Stomach (tissue), 4 donors: ENCODE data around the gene ADCY5.

ENCODE experiments used
- EP300 ChIP-seq: sonication (generic); formaldehyde crosslinking; IDR thresholded peaks from one replicate; pipeline ENCODE4 v1.6.1; 2017; ENCODE audit warnings: antibody characterized with exemption
- POLR2A ChIP-seq, 4 donors: fragments of 450-650 bp; IDR thresholded peaks; one replicate each; pipeline ENCODE4 v1.6.1; 2016; ENCODE audit warnings: antibody characterized with exemption in 4 of 4, control low read depth in 2 of 4, mild to moderate bottlenecking in 1 of 4, moderate library complexity in 1 of 4
- POLR2AphosphoS5 ChIP-seq, 3 donors: sonication (generic); formaldehyde crosslinking; IDR thresholded peaks; one replicate each; pipeline ENCODE4 v1.6.1; 2016; ENCODE audit warnings: antibody characterized with exemption in 3 of 3
- TF ChIP-seq, protein P1 (sequence below), 7 experiments: fragments of 450-650 bp in 4 of 7; fragments of 200-600 bp in 3 of 7; sonication (generic) in 3 of 7; IDR thresholded peaks; one replicate each; pipeline ENCODE4 v1.5.1; 2016 to 2019; ENCODE audit warnings: antibody characterized with exemption in 7 of 7, control low read depth in 2 of 7, mild to moderate bottlenecking in 1 of 7

DNA sequence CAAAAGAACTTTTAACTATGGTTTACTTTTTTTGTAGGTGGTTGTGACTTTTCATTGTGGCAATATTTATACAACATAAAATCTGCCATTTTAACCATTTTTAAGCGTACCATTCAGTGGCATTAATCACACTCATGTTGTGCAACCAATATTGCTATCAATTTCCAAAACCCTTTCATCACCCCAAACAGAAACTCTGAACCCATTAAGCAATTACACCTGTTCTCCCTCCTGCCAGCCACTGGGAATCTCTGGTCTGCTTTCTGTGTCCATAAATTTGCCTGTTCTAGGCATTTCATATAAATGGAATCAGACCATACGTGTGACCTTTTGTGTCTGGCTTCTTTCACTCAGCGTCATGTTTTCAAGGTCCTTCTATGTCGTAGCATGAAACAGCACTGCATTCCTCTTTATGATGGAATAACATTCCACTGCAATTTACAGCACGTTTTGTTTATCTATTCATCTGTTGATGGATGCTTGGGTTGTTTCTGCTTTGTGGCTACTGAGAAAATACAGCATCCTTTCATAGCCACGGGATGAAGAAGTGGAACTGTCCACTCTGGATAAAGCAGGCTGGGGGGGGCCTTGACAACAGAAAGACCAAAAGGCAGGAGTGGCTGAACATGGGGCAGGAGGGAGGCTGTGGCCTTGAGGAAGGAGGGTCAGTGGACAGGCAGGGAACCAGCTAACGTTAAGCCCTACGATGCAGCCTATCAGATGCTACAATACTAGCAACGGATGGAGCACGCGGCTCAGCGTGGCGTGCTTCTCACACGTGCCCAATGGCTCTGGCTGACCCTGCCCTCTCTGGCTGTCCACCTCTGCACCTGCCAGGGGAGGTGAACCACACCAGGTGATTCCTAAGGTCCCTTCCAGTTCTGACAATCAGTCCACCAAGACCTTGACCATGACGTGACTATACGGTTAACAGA is 136.3 kb downstream of the ADCY5 start:
- TF ChIP-seq, protein P1, sequence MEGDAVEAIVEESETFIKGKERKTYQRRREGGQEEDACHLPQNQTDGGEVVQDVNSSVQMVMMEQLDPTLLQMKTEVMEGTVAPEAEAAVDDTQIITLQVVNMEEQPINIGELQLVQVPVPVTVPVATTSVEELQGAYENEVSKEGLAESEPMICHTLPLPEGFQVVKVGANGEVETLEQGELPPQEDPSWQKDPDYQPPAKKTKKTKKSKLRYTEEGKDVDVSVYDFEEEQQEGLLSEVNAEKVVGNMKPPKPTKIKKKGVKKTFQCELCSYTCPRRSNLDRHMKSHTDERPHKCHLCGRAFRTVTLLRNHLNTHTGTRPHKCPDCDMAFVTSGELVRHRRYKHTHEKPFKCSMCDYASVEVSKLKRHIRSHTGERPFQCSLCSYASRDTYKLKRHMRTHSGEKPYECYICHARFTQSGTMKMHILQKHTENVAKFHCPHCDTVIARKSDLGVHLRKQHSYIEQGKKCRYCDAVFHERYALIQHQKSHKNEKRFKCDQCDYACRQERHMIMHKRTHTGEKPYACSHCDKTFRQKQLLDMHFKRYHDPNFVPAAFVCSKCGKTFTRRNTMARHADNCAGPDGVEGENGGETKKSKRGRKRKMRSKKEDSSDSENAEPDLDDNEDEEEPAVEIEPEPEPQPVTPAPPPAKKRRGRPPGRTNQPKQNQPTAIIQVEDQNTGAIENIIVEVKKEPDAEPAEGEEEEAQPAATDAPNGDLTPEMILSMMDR (IDR thresholded peaks at IDR 0.05) = no peak
- TF ChIP-seq POLR2A (IDR thresholded peaks at IDR 0.05) (no peak), EP300 (no peak), POLR2AphosphoS5 (IDR thresholded peaks at IDR 0.05) (peak in 2 of 3 donors; percentile 28 to 66)
